Measurements from ENCODE around the gene TMEM54. TPM values are rescaled to one million over a fixed set of nuclear protein-coding genes. Genes with fewer than 3 reads are reported as not detected.
A peak's percentile ranks its signal among the peaks of the same experiment; 100 is the strongest.

Gene TMEM54
- total RNA-seq, 1 donor from 2014 or later = 8.0 TPM

- peaks cover 5% of the 10 kb centered on the region for H4K20me1 ChIP-seq (ENCODE audit: insufficient read depth, low read length)
- DNase-seq (ENCODE audit: low read depth) (no peak), FAIRE-seq (no peak)
- no peak overlapping the region for H3K4me2 ChIP-seq (ENCODE audit: low read length)
- H3K27ac Mint-ChIP-seq (ENCODE audit: unreplicated experiment) = no peak overlapping the region
- no peak for TF ChIP-seq CTCF (IDR thresholded peaks at IDR 0.05; ENCODE audit: insufficient read depth, low read depth, low read length)
- TF ChIP-seq EZH2 (IDR thresholded peaks at IDR 0.05; ENCODE audit: insufficient read depth, low read length) = no peak
- peaks cover 19% of the 10 kb centered on the region for H3K36me3 Mint-ChIP-seq (ENCODE audit: low read depth, unreplicated experiment)
- H3K4me1 Mint-ChIP-seq (ENCODE audit: low read depth, unreplicated experiment) = no peaks in the 10 kb centered on the region
- peaks cover 46% of the 10 kb centered on the region for H3K27me3 Mint-ChIP-seq (ENCODE audit: low read depth, unreplicated experiment)
- H3K4me3 Mint-ChIP-seq (ENCODE audit: unreplicated experiment) = peak overlapping the region; percentile 73
- no peaks in the 10 kb centered on the region for H3K9me3 ChIP-seq (ENCODE audit: insufficient read depth, low read depth, low read length)
- no peak overlapping the region for H2AFZ ChIP-seq (ENCODE audit: low read depth, low read length)
- no peak overlapping the region for H3K9ac ChIP-seq (ENCODE audit: low read length)
- H3K9me3 Mint-ChIP-seq (ENCODE audit: unreplicated experiment) = no peaks in the 10 kb centered on the region
- peaks cover 5% of the 10 kb centered on the region for H3K4me1 ChIP-seq (ENCODE audit: insufficient read depth, low read length)
- H3K79me2 ChIP-seq (ENCODE audit: insufficient read depth, low read length) = no peaks in the 10 kb centered on the region
- H3K36me3 ChIP-seq (ENCODE audit: insufficient read depth, low read length) = no peaks in the 10 kb centered on the region
- H3K27ac ChIP-seq (ENCODE audit: low read depth, low read length) = no peak overlapping the region
- no peak overlapping the region for H3K4me3 ChIP-seq (ENCODE audit: insufficient read depth, low read depth, low read length)
- peaks cover 5% of the 10 kb centered on the region for H3K27me3 ChIP-seq (ENCODE audit: insufficient read depth, low read length)
Measured at GRCh38 chr1:32868806-32869455, 32.3 kb downstream of the TMEM54 start.

GRCh38 chr1:32868085-32868484 is 33.1 kb downstream of the TMEM54 start:
- Mint-ChIP-seq H3K4me3 (ENCODE audit: unreplicated experiment) (no peak overlapping the region), H3K27me3 (ENCODE audit: low read depth, unreplicated experiment) (peaks cover 42% of the 10 kb centered on the region)
- no peak for DNase-seq (ENCODE audit: low read depth)

More at GRCh38 chr1:32868085-32868484, 33.1 kb downstream of the TMEM54 start:
- Histone ChIP-seq H3K9ac (ENCODE audit: low read length) (no peak overlapping the region), H3K27ac (ENCODE audit: low read depth, low read length) (no peak overlapping the region), H3K9me3 (ENCODE audit: insufficient read depth, low read depth, low read length) (no peaks in the 10 kb centered on the region), H4K20me1 (ENCODE audit: insufficient read depth, low read length) (peaks cover 5% of the 10 kb centered on the region), H3K4me1 (ENCODE audit: insufficient read depth, low read length) (peaks cover 5% of the 10 kb centered on the region), H3K27me3 (ENCODE audit: insufficient read depth, low read length) (peaks cover 5% of the 10 kb centered on the region), H3K36me3 (ENCODE audit: insufficient read depth, low read length) (no peaks in the 10 kb centered on the region), H3K4me3 (ENCODE audit: insufficient read depth, low read depth, low read length) (no peak overlapping the region), H3K79me2 (ENCODE audit: insufficient read depth, low read length) (no peaks in the 10 kb centered on the region), H3K4me2 (ENCODE audit: low read length) (no peak overlapping the region), H2AFZ (ENCODE audit: low read depth, low read length) (no peak overlapping the region)
- TF ChIP-seq EZH2 (IDR thresholded peaks at IDR 0.05; ENCODE audit: insufficient read depth, low read length) (no peak), CTCF (IDR thresholded peaks at IDR 0.05; ENCODE audit: insufficient read depth, low read depth, low read length) (no peak)
- FAIRE-seq = no peak
- no peaks in the 10 kb centered on the region for H3K9me3 Mint-ChIP-seq (ENCODE audit: unreplicated experiment)
- H3K4me1 Mint-ChIP-seq (ENCODE audit: low read depth, unreplicated experiment) = no peaks in the 10 kb centered on the region
- peaks cover 24% of the 10 kb centered on the region for H3K36me3 Mint-ChIP-seq (ENCODE audit: low read depth, unreplicated experiment)
- H3K27ac Mint-ChIP-seq (ENCODE audit: unreplicated experiment) = no peak overlapping the region
